GM12878 (cell line): ENCODE results near the gene KCTD2. TPM values are rescaled to one million over a fixed set of nuclear protein-coding genes. Genes with fewer than 3 reads are reported as not detected.
A peak's percentile ranks its signal among the peaks of the same experiment; 100 is the strongest.

Source experiments
- ATAC-seq: fragments of 200-7000 bp; cut with Tn5 transposase; 3 replicates; pipeline ENCODE4 v1.9.1; 2020; ENCODE audit warnings: mild to moderate bottlenecking, moderate library complexity
- BruUV-seq: library from RNA; stranded (reverse); fragments of 400-500 nt; replicated peaks from 2 replicates; lab custom pipeline; 2021; lab: Mats Ljungman, UMichigan
- CTCF ChIA-PET: fragments of 300-600 bp; sonication (Branson Sonifier 250); formaldehyde crosslinking; extraction: SDS; loops from one replicate; lab custom pipeline; 2021; ENCODE audit warnings: inconsistent platforms; lab: Yijun Ruan, JAX
- POLR2A ChIA-PET: fragments of 350-600 bp; formaldehyde crosslinking; extraction: SDS; loops from one replicate; lab custom pipeline; 2021; ENCODE audit warnings: inconsistent platforms; lab: Charles Lee
- RAD21 ChIA-PET: fragments of 300-600 bp; sonication (Branson Sonifier 250); formaldehyde crosslinking; loops from one replicate; lab custom pipeline; 2023; ENCODE audit warnings: antibody characterized with exemption; ENCODE audit not compliant: unreplicated experiment; lab: Charles Lee
- SMC1A ChIA-PET: fragments of 300-600 bp; sonication (Branson Sonifier 250); formaldehyde crosslinking; loops from one replicate; lab custom pipeline; 2023; ENCODE audit not compliant: unreplicated experiment, uncharacterized antibody; lab: Charles Lee
- DNase-seq: peaks from one replicate; pipeline ENCODE4 v3.0.0-alpha.2; 2011; ENCODE audit warnings: low read depth, low spot score
- FAIRE-seq: peaks from 3 replicates; lab custom pipeline; 2011; peaks lifted over from hg19 to GRCh38; lab: Jason Lieb, UNC
- H2AFZ ChIP-seq: 2 replicates; pipeline ENCODE4 v1.6.0; 2011; ENCODE audit warnings: low read depth, low read length, control low read depth; ENCODE audit not compliant: control insufficient read depth
- H3K27ac ChIP-seq: 2 replicates; pipeline ENCODE4 v1.5.1; 2011; ENCODE audit warnings: control low read depth; ENCODE audit not compliant: control insufficient read depth, insufficient read depth
- H3K27me3 ChIP-seq, 2 experiments: replicated peaks in 1 of 2; 2 replicates each; pipeline versions ENCODE4 v1.6.0 to v1.6.1; 2011; ENCODE audit warnings: low read length in 1 of 2; ENCODE audit not compliant: control insufficient read depth in 2 of 2, insufficient read depth in 2 of 2
- H3K36me3 ChIP-seq, 2 experiments: 2 replicates each; pipeline ENCODE4 v1.5.1; 2011; ENCODE audit warnings: low read length in 1 of 2; ENCODE audit not compliant: control insufficient read depth in 2 of 2, insufficient read depth in 2 of 2
- H3K4me1 ChIP-seq: 2 replicates; pipeline ENCODE4 v1.6.1; 2011; ENCODE audit warnings: mild to moderate bottlenecking, low read length, moderate library complexity, mixed read lengths; ENCODE audit not compliant: control insufficient read depth, insufficient read depth
- H3K4me2 ChIP-seq: 2 replicates; pipeline ENCODE4 v1.6.0; 2011; ENCODE audit warnings: control low read depth; ENCODE audit not compliant: control insufficient read depth, insufficient read depth
- H3K4me3 ChIP-seq: fragments of 200-600 bp; sonication (generic); 2 replicates; pipeline ENCODE4 v1.5.1; 2016
- H3K79me2 ChIP-seq: 2 replicates; pipeline ENCODE4 v1.6.0; 2011; ENCODE audit warnings: low read length; ENCODE audit not compliant: control insufficient read depth, insufficient read depth
- H3K9ac ChIP-seq: 2 replicates; pipeline ENCODE4 v1.8.0; 2011; ENCODE audit warnings: low read length, control low read depth, mixed read lengths; ENCODE audit not compliant: control insufficient read depth, insufficient read depth
- H3K9me3 ChIP-seq: replicated peaks from 3 replicates; pipeline ENCODE4 v1.5.1; 2011; ENCODE audit warnings: mild to moderate bottlenecking, low read length; ENCODE audit not compliant: control insufficient read depth, insufficient read depth
- H4K20me1 ChIP-seq: 2 replicates; pipeline ENCODE4 v1.6.0; 2011; ENCODE audit not compliant: control insufficient read depth, insufficient read depth
- ATF2 ChIP-seq: IDR thresholded peaks from 2 replicates; pipeline ENCODE4 v1.6.1; 2012; ENCODE audit warnings: low read length, inconsistent platforms
- ATF7 ChIP-seq: fragments of 450-650 bp; IDR thresholded peaks from 2 replicates; pipeline ENCODE4 v1.6.1; 2016; ENCODE audit warnings: low read depth, mild to moderate bottlenecking
- FOXM1 ChIP-seq: IDR thresholded peaks from 2 replicates; pipeline ENCODE4 v1.6.1; 2012; ENCODE audit warnings: low read depth, mild to moderate bottlenecking, inconsistent platforms, low read length, moderate library complexity
- HDGF ChIP-seq: fragments of 450-650 bp; IDR thresholded peaks from 2 replicates; pipeline ENCODE4 v1.6.1; 2016; ENCODE audit warnings: antibody characterized with exemption
- IKZF1 ChIP-seq: fragments of 450-650 bp; conservative IDR thresholded peaks from 2 replicates; pipeline ENCODE4 v1.6.1; 2017; ENCODE audit warnings: antibody characterized with exemption, mild to moderate bottlenecking
- IKZF2 ChIP-seq, 2 experiments: fragments of 450-650 bp; IDR thresholded peaks; 2 replicates each; pipeline ENCODE4 v1.6.1; 2017; ENCODE audit warnings: mild to moderate bottlenecking in 2 of 2, moderate library complexity in 2 of 2
- LARP7 ChIP-seq: fragments of 450-650 bp; IDR thresholded peaks from 2 replicates; pipeline ENCODE4 v1.6.1; 2017; ENCODE audit warnings: mild to moderate bottlenecking
- MAX ChIP-seq: IDR thresholded peaks from 2 replicates; pipeline ENCODE4 v1.6.1; 2012; ENCODE audit warnings: low read depth, low read length, improper control_type of control experiment
- MYB ChIP-seq: fragments of 150-350 bp; IDR thresholded peaks from 2 replicates; pipeline ENCODE4 v1.6.1; 2014; ENCODE audit warnings: mild to moderate bottlenecking, low read depth, low read length, borderline replicate concordance
- NBN ChIP-seq: fragments of 450-650 bp; IDR thresholded peaks from 2 replicates; pipeline ENCODE4 v1.6.1; 2016
- NRF1 ChIP-seq: conservative IDR thresholded peaks from 2 replicates; pipeline ENCODE4 v1.6.1; 2011; ENCODE audit warnings: mild to moderate bottlenecking, low read depth, low read length, improper control_type of control experiment
- PAX5 ChIP-seq: IDR thresholded peaks from 2 replicates; pipeline ENCODE4 v1.6.1; 2011; ENCODE audit warnings: low read depth, low read length, borderline replicate concordance
- PKNOX1 ChIP-seq: fragments of 450-650 bp; IDR thresholded peaks from 2 replicates; pipeline ENCODE4 v1.6.1; 2016; ENCODE audit warnings: mild to moderate bottlenecking
- RBBP5 ChIP-seq: fragments of 200-600 bp; sonication (generic); conservative IDR thresholded peaks from 2 replicates; pipeline ENCODE4 v1.6.1; 2016
- RUNX3 ChIP-seq: IDR thresholded peaks from 2 replicates; pipeline ENCODE4 v1.6.1; 2012; ENCODE audit warnings: low read length, inconsistent platforms
- SMC3 ChIP-seq: IDR thresholded peaks from 2 replicates; pipeline ENCODE4 v1.6.1; 2011; ENCODE audit warnings: low read length, improper control_type of control experiment, borderline replicate concordance
- SPI1 ChIP-seq: IDR thresholded peaks from 2 replicates; pipeline ENCODE4 v1.6.1; 2011; ENCODE audit warnings: low read depth, mild to moderate bottlenecking, low read length, moderate library complexity, borderline replicate concordance; ENCODE audit not compliant: insufficient read depth
- TARDBP ChIP-seq: IDR thresholded peaks from 2 replicates; pipeline ENCODE4 v1.6.1; 2016; ENCODE audit warnings: borderline replicate concordance
- ZBED1 ChIP-seq: IDR thresholded peaks from 2 replicates; pipeline ENCODE4 v1.6.1; 2016; ENCODE audit warnings: borderline replicate concordance
- WGBS: methylation state at CpG from one replicate; pipeline ENCODE4 v1.1.6; 2016; ENCODE audit warnings: low lambda C conversion rate; ENCODE audit not compliant: insufficient replicate concordance, insufficient coverage; ENCODE audit errors: missing lambda C conversion rate; 5-methylcytosine and 5-hydroxymethylcytosine counted together
- in situ Hi-C: fragments of 300-500 bp; cut with MboI; formaldehyde crosslinking; loops from 9 replicates; pipeline ENCODE4 v1.14.3; 2018; ENCODE audit warnings: mixed read lengths
- intact Hi-C: fragments of 100-400 bp; cut with micrococcal nuclease; formaldehyde crosslinking; loops from one replicate; pipeline ENCODE4 v1.14.2; 2022; ENCODE audit not compliant: unreplicated experiment
- polyA plus RNA-seq, 11 experiments: library from polyadenylated mRNA; depleted of rRNA in 4 of 11; unstranded in 6 of 11; stranded (reverse) in 5 of 11; fragments of >200 nt; fragmentation: Nextera tagmentation in 4 of 11; fragmentation: Illumina TruSeq in 1 of 11; extraction: Ambion mirVana in 4 of 11; extraction: Trizol in 1 of 11; gene quantifications; 1 replicate in 1 of 11; 2 replicates in 10 of 11; pipeline versions ENCODE4 v1.2.1 to v1.2.3, GENCODE V29; 2011 to 2016; ENCODE audit warnings: inconsistent platforms in 2 of 11, missing spikeins in 2 of 11, low read depth in 1 of 11
- total RNA-seq, 4 experiments: library from RNA; depleted of rRNA in 3 of 4; stranded (reverse); fragments of >200 nt in 3 of 4; fragmentation: Illumina TruSeq in 1 of 4; extraction: Trizol in 1 of 4; gene quantifications; 2 replicates each; pipeline versions ENCODE4 v1.2.1 to v1.2.3, GENCODE V29; 2013 to 2021

Gene KCTD2
- total and polyA plus RNA-seq, 10 of the 15 experiments (the other 5 are each of a cell fraction or from before 2014, with no cell fraction given) = 1.5 to 27.5 (median 13.7) TPM

GRCh38 chr17:75064867-75065561 lies 18.0 kb downstream of the KCTD2 start (continued):
- TF ChIP-seq ATF2 = no peak

GRCh38 chr17:75065562-75066151 lies 18.6 kb downstream of the KCTD2 start:
- Histone ChIP-seq H2AFZ (no peak overlapping the region), H3K4me2 (peak overlapping the region; percentile 42), H3K9me3 (no peaks in the 10 kb centered on the region), H3K4me1 (peaks cover 15% of the 10 kb centered on the region), H3K79me2 (no peaks in the 10 kb centered on the region), H3K36me3 (peaks cover 4 to 9% of the 10 kb centered on the region in 2 experiments; a peak in 3 of 4 replicates), H3K9ac (peak overlapping the region; percentile 16; the same call in 1 of the 2 replicates), H3K27ac (peak overlapping the region; percentile 65), H3K27me3 (no peaks in the 10 kb centered on the region), H4K20me1 (no peaks in the 10 kb centered on the region), H3K4me3 (no peak overlapping the region)
- ATAC-seq (peak; percentile 50), FAIRE-seq (peak; percentile 62), DNase-seq (no peak)
- ChIA-PET RAD21 (interaction anchor here (0.7 to 1.6 kb wide), 2 partner anchors 14 to 136 kb away, joined by 3 read pairs; no protein-coding TSS in a partner anchor), CTCF (interaction anchor here (1.5 to 5.2 kb wide), 2 partner anchors 40 to 66 kb away, joined by 5 to 25 read pairs; partner anchors contain the start of gene NT5C), POLR2A (interaction anchor here (0.5 to 0.7 kb wide), 5 partner anchors 9 to 242 kb away, joined by 3 to 6 read pairs (median 3); no protein-coding TSS in a partner anchor), SMC1A (interaction anchor here (1.1 to 1.6 kb wide), 2 partner anchors 37 to 49 kb away, joined by 3 to 5 read pairs; no protein-coding TSS in a partner anchor)
- intact Hi-C loops (no loop called here), in situ Hi-C loops (no loop called here)
- BruUV-seq = no TSS peak
- 74% methylated on average over 6 of the region's 6 CpGs for WGBS
- TF ChIP-seq MAX (no peak), FOXM1 (peak; percentile 29; the same call in 1 of the 2 replicates), RUNX3 (peak; percentile 61), ATF7 (peak; percentile 33; the same call in 1 of the 2 replicates), ATF2 (peak; percentile 60; the same call in 1 of the 2 replicates), NRF1 (no peak), IKZF2 (IDR thresholded peaks at IDR 0.05) (peak; percentile 41 to 59; a peak in 3 of 4 replicates), RBBP5 (no peak), IKZF1 (no peak; the same call in 1 of the 2 replicates), ZBED1 (no peak), PKNOX1 (no peak), TARDBP (no peak), LARP7 (no peak), PAX5 (no peak), SMC3 (no peak), NBN (no peak), SPI1 (0 out of 2 replicates have a peak, but pooled peaks have one; percentile 2), HDGF (no peak), MYB (no peak)
